HG03066 (cell line): ENCODE results near the gene CALML4.
"Not testable (repeated sequence)": the region's sequence is repeated elsewhere in the genome, so short reads cannot be mapped to it uniquely, and the experiment has no call there.

Source experiments
- ATAC-seq: cut with Tn5 transposase; IDR thresholded peaks from one replicate; pipeline ENCODE4 v1.9.1; 2021; ENCODE audit warnings: low read depth; ENCODE audit not compliant: unreplicated experiment

CALML4 gene

GRCh38 chr15:68204776-68205557, at the start of gene CALML4:
TSS of gene CALML4 (minus strand) at chr15:68205332. CDS start at chr15:68205247, 85 bp downstream.
- no peak for ATAC-seq

GRCh38 chr15:68252925-68253534, 47.9 kb upstream of the CALML4 start:
- no peak for ATAC-seq

GRCh38 chr15:68249058-68249713, 44.1 kb upstream of the CALML4 start:
- no peak for ATAC-seq

- no peak for ATAC-seq
Observed at GRCh38 chr15:68244235-68244634, 39.1 kb upstream of the CALML4 start.

GRCh38 chr15:68241088-68241935, 36.2 kb upstream of the CALML4 start:
- no peak for ATAC-seq

- ATAC-seq, result no peak
Observed at GRCh38 chr15:68239025-68239424, 33.9 kb upstream of the CALML4 start.

GRCh38 chr15:68235022-68235421, 29.9 kb upstream of the CALML4 start:
- ATAC-seq, result no peak

GRCh38 chr15:68234520-68234919, 29.4 kb upstream of the CALML4 start:
- ATAC-seq, result not testable (repeated sequence)

- no peak for ATAC-seq
Observed at GRCh38 chr15:68234060-68234459, 28.9 kb upstream of the CALML4 start.

GRCh38 chr15:68232937-68233336, 27.8 kb upstream of the CALML4 start:
- ATAC-seq, result no peak

- no peak for ATAC-seq
Observed at GRCh38 chr15:68232449-68232848, 27.3 kb upstream of the CALML4 start.

GRCh38 chr15:68231102-68231818, 26.1 kb upstream of the CALML4 start:
- ATAC-seq, result no peak

- ATAC-seq, result peak; percentile 38
Observed at GRCh38 chr15:68230157-68231100, 25.3 kb upstream of the CALML4 start.

GRCh38 chr15:68229386-68230156, 24.4 kb upstream of the CALML4 start, which contains the start of gene CLN6:
TSS of gene CLN6 (minus strand) at chr15:68229728. CDS start at chr15:68229584, 144 bp downstream.
- peak; percentile 66 for ATAC-seq

GRCh38 chr15:68228971-68229385, 23.8 kb upstream of the CALML4 start:
- ATAC-seq, result peak; percentile 4

- no peak for ATAC-seq
Observed at GRCh38 chr15:68228143-68228970, 23.2 kb upstream of the CALML4 start.

GRCh38 chr15:68227643-68228142, 22.6 kb upstream of the CALML4 start:
- no peak for ATAC-seq
